DMS 273 treated with DMSO at 0.1 percent for 48 hours (cell line): ENCODE data around the gene LMAN2.
"Not testable (repeated sequence)": the region's sequence is repeated elsewhere in the genome, so short reads cannot be mapped to it uniquely, and the experiment has no call there.

Experiments used
- DNase-seq: peaks from one replicate; lab custom pipeline; 2025; lab: John Stamatoyannopoulos, UW

The LMAN2 gene

GRCh38 chr5:177378884-177379883 is 27.7 kb upstream of the LMAN2 start:
- no peak for DNase-seq

- no peak for DNase-seq
Observed at GRCh38 chr5:177377851-177378776, 26.6 kb upstream of the LMAN2 start.

DNA sequence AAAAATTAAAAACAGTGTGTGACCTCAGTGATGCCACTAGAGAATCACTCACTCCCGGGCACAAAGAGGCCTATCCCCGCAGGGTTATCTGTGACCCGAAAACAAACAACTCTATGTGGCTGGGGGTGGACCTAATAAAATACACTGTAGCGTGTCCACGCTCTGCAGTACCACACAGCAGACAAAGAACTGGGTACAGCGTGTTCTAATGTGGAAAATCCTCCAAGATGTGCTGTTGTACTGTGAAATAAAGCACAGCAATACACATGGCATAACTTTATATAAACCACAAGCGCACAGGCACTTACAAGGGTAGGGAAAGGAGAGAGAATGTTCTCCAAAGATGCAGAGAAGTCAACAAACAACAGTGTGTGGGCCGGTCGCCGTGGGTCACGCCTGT is 24.6 kb upstream of the LMAN2 start:
- DNase-seq = no peak

- not testable (repeated sequence) for DNase-seq
Observed at GRCh38 chr5:177375516-177375915, 24.0 kb upstream of the LMAN2 start.

DNA sequence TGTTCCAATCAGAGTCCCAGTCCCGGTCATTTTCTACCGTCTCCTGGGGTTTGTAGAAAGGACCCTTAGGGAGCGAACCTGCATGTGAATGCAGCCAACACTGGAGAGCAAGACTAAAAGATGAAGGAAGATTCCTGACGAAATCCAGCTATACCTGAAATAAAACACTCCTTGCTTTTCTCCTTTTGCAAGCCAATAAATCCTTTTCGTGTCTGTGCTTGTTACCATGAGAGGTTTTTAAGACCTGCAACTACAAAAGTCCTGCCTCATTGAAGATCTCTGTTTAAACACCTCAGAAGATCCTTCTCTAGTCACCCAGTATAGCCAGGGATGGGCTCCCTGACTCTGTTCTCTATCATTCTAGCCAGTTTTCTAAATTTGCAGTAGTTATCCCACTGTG is 22.7 kb upstream of the LMAN2 start:
- DNase-seq = no peak

DNA sequence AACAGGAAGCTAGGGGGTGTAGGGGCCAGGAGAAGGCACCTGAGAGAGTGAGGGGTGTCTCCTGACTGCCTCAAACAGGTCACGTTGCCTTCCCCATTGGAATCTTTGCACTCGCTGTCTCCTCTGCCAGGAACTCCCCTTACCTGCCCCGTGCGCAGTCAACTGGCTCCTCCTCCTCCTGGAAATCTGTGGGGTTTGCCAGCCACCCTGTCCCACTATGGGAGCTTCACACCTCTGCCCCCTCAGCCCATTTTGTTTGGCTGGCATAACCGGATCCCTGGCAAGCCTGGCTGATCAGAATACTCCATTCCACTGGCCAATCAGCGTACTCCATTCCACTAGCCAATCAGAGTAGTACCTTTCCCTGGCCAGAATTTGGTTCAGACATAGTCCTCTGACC is 22.3 kb upstream of the LMAN2 start:
- DNase-seq = no peak

DNA sequence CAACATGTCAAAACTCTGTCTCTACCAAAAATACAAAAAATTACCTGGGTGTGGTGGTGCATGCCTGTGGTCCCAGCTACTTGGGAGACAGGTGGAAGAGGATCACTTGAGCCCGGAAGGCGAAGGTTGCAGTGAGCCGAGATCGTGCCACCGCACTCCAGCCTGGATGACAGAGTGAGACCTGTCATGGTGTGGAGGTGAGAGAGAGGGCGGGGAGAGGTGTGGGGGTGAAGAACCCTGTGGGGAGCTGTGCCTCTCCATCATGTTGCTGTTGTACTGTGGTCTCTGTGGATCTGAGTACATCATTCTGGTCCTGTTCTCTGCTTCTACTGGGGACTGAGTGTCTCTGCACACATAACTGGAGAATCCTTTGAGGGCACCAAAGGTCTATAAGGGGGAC is 21.4 kb upstream of the LMAN2 start:
- no peak for DNase-seq

DNA sequence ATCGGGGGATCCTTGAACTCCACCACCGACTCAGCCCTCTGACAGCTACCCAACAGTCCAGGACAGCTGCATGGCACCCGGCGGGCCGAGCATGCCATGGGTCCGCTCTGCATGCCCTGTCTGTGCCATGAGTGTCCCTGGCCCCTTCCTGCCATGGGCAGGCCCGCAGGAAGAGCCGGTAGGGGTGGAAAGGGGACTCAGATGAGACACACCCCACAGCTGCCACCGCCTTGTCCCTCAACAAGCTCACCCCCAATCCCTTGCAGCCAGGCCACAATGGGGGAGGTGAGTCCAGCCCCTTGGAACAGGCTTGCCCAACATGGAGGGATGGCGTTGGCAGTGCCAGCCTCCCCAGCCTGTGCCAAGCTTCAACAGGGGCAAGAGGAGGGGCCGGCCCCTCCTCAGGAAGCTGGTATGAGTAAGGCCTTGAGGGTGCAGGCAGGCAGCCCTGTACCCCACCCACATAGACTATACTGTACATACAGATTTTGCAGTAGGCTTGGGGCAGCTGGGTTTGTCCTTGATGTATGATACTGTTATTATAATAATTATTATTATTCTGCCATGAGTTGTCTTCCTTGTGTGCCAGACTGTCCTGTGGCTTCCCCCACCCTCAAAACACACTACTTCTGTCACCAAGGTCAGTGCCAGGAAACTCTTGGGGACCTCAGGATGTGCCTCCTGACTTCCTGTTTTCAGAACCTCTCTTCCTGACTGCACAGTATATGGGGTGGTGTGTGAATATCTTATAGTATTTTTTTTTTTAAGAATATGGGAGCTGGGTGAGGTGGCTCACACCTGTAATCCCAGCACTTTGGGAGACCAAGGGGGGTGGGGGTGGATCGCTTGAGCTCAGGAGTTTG is 20.8 kb upstream of the LMAN2 start:
- no peak for DNase-seq

- no peak for DNase-seq
Observed at GRCh38 chr5:177371120-177372033, 19.9 kb upstream of the LMAN2 start.

DNA sequence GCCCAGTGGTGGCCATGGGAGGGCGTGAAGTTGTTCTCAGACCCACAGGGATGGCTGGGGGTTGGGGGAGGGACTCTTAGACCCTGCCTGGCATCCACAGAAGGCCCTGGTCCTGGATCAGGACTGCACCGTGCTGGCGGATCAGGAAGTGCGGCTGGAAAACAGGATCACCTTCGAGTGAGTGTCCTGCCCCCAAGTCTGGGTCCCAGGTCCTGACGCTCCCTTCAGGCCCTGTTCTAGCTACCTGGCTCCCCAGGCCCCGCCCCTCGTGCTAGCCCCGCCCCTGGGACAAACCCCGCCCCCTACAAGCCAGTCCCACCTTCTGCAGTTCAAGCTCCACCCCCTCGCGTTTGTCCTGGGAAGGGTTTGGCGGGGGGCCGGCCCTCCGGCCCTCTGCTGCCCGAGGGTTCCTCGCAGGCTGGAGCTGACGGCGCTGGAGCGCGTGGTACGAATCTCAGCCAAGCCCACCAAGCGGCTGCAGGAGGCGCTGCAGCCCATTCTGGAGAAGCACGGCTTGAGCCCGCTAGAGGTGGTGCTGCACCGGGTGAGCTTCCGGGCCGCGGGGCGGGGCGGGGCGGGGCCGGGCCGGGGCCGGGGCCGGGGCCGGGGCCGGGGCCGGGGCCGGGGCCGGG is 19.1 kb upstream of the LMAN2 start:
- DNase-seq = peak; percentile 54

DNA sequence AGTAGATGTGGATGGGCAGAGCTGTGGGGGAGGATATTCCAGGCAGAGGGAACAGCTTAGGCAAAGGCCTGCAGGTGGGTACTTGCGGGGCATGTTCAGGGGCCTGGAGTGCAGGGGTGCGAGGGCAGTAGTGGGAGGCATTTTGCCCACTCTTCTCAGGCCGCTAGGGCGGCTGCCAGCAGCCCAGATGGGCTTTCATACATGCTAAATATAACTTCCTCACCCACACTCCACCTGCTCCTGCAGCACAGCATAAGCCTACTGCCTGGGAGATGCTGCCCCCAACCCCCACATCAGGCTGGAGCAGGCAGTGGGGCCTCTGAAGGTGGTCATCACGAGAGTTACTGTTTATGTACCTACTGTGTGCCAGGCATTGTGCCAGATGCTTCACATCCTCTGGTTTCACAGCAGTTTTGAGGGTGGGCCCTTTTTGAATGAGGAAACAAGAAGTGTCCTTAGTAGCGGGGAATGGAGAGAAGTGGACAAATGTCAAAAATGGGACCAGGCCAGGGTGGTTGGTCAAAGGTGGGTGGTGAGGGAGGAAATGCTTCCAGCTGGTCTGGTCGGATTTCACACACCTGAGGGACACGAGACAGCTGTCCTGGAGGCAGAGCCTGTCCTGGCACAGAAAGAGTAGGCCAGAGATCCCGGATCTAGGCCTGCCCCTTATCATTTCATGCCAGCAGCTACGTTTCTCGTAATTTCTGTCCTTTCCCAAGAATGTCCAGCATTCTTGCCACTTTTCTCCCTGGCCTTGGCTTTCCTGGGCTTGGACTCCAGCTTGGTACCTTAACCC is 18.4 kb upstream of the LMAN2 start:
- DNase-seq = peak; percentile 58

DNA sequence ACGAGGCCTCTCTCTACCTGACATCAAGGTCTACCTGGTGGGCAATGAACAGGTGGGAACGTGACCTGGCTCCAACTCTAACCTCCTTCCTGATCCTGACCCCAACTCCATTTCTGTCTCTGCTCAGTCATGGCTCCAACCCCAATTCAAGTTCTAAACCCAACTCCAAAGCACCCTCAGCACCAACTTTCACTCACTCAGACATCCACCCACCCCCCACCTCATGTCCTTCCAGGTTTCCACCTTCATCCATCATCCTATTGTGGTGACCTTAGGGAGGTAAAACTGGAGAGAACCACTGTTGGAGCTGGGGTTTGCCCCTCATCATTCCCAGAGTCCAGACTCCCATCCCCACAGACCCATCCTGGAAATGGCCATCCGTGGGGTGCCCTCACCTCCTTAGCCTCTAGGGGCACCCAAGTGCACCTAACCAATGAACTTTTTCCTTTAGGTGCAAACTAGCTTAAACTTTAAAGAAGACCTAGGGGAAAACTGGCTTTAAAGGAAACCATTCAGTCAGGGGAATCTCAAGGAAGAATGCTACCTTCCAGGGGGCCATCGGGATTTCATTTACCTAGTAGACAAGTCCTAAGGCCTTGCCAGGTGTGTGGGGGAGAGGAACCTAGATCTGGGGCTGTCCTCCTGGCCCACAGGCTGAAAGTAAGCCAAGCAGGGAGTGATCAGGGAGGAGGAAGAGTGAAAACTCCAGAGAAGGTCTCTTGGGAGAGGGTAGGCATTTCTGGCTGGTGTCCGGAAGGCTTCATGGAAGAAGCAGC is 17.6 kb upstream of the LMAN2 start:
- DNase-seq = no peak

DNA sequence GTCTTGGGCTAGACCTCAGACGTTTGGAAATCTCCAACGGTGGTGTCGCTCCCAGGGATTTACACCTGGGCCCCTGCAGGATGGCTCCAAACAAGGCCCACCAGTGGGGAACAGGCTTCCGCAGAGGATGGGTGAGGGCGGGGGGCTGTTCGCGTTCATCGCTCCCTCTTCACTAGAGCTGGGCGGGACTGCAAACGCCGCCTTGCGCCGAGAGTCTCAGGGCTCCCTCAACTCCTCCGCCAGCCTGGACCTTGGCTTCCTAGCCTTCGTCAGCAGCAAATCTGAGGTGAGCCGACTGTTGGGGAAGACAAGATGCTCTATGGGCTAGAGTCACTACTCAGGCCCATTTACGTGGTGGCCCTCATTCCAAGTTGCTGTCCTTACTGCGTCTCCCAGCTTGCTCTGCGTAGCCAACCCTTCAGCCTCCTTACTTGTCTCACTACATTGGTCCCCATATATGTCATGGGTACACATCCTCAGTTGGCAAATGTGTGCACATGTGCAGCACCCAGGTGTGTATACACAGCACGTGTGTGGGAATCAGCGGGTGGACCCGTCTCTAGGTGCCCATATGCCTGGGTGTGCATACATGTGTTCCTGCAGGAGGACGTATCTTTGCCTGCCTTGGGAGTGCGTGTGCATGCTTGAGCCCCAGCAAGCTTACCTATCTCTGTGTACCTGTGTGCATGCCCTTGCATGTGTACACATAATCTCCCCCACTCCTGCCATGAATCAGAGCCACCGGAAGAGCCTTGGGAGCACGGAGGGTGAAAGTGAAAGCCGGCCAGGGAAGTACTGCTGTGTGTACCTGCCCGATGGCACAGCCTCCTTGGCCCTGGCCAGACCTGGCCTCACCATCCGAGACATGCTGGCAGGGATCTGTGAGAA is 16.8 kb upstream of the LMAN2 start:
- DNase-seq = no peak

- DNase-seq = no peak
Observed at GRCh38 chr5:177367323-177367848, 15.9 kb upstream of the LMAN2 start.

DNA sequence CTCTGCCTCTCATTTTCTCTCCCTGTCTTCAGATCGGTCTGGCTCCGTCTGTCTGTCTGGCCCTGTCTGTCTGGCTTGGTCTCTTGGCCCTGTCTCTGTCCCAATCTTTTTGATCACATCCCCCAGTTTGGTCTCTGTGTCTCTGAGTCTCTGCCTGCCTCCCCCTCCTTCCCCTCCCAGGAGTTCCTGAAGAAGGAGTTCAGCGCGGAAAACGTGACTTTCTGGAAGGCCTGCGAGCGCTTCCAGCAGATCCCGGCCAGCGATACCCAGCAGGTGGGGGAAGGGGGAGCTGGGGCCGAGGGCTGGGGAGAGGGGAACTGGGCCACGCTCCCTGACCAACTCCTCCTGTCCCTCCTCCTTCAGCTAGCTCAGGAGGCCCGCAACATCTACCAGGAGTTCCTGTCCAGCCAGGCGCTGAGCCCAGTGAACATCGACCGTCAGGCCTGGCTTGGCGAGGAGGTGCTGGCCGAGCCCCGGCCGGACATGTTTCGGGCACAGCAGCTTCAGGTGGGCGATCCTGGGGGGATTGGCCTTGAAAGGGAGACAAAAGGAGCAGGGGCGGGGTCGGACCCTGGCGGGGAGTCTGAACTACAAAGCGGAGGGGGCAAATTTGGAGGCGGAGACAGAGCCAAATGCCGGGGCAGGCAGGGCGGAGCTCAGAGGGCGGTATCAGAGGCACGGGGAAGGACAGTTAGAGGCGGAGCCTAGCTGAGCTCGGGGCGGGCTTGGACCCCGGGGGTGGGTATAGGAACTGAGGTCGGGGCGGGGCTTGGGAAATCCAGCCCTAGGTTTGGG is 15.3 kb upstream of the LMAN2 start:
- no peak for DNase-seq

DNA sequence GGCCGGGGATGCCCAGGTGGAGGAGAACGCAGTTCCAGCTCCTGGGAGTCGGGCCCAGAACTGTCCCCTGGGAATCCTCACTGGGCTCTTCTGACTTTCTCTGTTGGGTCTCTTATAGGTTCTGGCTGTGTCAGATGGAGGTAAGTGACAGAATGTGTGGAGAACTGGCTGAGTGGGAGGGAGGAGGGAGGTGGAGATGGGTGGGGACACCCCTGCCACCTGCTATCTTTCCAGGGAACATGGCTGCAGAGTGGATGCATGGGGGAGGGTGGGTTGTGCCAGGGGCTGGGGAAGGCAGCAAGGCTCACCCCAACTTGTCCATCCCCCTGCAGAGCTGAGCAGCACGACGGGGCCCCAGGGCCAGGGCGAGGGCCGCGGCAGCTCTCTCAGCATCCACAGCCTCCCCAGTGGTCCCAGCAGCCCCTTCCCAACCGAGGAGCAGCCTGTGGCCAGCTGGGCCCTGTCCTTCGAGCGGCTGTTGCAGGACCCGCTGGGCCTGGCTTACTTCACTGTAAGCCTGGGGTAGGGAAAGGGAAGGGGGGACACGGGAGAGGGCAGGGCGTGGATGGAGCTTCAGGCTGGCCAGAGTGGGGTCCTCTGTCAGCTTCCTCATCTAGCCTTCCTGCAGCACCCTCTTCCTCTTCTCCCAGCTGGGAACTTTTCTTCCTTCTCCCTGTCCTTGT is 14.5 kb upstream of the LMAN2 start:
- no peak for DNase-seq
